Measurements from ENCODE around the gene SNED1.

Gene SNED1

DNA sequence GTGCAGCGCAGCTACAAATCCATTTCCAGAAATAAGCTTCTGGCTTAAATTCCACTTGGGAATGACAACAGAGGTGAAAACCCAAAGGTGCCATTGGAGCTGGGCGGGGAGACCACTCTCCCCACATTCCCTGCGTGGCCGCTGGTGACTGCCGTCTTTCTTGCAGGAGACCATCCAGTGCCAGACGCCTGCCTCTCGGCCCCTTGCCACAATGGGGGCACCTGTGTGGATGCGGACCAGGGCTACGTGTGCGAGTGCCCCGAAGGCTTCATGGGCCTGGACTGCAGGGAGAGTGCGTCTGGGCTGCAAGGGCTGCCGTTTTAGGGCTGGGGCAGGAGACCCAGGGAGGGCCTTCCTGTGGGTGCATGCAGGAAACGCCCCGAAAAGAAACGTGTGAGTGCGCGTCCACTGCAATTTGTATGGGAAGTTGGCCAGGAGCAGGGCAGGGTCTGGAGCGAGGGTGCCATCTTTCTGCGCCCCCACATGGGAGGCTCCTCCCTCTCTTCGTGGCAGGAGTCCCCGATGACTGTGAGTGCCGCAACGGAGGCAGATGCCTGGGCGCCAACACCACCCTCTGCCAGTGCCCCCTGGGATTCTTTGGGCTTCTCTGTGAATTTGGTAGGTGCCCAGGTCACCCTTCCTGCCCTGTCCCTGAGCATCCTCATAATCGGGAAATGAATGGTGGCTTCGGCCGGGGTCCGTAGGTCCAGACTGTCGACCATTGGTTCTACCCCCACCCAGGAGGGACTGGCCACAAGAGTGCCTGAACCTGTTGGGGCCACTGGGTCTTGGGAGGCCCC, 49.9 kb downstream of the SNED1 start:
- no peak for DNase-seq (ENCODE audit: low spot score)

DNA sequence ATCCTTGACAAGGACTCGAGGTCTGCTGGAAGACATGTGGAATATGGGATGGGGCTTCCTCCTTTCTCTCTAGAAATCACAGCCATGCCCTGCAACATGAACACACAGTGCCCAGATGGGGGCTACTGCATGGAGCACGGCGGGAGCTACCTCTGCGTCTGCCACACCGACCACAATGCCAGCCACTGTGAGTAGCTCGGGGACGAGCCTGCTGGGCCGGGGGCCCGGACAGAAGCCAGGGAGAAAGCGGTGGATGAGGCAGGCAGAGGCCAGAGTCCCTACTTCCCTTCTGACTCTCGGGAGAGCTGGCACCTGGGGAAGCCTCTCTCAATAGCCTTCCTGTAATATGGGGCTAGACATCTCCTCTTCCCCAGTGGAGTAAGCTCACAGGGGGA, 50.5 kb downstream of the SNED1 start:
- no peak for DNase-seq (ENCODE audit: low spot score)

DNA sequence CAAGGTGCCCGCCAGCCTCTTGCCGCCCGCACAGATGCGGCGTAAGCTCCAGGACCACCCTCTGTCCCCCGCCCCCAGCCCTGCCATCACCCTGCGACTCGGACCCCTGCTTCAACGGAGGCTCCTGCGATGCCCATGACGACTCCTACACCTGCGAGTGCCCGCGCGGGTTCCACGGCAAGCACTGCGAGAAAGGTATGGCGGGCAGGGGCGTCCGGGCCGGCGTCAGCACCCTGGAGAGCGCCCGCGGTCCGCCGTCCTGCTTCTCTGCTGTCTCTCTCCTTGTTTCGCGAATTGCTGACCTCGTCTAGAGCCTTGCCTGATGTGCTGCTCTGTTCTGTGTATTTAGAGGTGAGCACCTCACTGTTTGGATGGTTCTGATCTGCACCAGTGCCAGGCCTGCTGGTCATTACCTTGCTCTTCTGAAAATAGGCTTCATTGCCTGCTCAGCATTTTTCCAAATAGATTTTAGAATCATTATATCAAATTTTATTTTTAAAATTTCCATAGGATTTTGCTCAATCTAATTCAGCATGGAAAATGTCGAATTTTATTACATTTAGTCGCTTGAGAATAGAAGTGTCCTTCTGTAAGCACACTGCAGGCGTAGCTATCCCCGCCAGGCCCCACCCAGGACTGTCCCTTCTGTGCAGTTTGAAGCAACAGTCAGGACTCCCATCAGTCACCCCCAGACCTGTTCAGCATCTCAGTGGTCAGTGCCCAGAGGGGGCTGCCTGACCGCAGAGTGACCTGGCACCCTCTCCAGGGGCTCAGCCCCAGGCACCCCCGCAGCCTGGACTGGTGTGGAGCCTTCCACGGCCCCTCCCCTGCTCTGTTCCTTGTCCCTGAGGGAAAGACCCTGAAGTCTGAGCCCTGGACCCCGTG, 51.6 kb downstream of the SNED1 start:
- peak; percentile 90 for DNase-seq (ENCODE audit: low spot score)

DNA sequence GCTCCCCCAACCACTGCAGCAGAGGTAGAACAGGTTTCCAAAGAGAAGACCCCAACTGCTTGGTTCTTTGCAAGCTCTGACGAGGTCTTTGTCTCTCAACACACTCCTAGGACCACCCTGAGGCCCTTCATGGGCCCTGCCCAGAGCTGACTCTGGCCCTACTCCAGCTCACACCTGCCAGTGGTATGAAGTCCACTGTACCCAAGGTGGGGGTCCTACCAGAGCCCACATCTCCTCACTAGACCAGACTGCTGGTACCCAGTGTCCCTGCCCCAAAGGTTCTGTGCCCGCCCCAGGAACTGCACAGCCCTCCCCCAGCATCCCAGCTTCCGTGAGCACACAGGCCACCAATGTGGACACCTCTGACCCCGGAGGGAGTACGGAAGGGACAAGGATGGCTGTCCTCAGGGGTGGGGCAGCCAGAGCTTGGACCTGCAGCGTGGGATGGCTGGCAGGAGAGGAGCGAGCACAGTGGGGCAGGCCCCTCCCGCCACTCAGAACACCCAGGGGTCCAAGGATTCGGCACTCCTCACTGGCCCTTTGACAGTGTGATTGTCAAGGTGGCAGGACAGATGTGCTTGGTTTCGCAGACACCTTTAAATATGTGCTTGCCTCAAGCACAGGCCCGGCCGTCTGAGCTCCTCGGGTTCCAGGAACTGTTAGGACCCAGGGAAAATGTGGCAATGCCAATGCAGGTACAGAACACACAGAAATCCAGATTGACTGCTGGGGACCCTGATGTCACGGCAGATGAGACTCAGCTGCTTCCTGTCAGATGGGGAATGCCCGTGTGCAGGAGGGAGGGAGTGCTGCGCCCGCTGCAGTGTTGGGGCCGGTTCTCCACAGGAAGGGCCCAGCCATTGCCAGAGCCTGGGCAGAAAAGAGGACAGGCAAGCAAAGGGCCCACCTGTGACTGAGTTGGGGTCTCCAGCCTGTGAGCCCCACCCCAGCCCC, 52.5 kb downstream of the SNED1 start:
- no peak for DNase-seq (ENCODE audit: low spot score)

DNA sequence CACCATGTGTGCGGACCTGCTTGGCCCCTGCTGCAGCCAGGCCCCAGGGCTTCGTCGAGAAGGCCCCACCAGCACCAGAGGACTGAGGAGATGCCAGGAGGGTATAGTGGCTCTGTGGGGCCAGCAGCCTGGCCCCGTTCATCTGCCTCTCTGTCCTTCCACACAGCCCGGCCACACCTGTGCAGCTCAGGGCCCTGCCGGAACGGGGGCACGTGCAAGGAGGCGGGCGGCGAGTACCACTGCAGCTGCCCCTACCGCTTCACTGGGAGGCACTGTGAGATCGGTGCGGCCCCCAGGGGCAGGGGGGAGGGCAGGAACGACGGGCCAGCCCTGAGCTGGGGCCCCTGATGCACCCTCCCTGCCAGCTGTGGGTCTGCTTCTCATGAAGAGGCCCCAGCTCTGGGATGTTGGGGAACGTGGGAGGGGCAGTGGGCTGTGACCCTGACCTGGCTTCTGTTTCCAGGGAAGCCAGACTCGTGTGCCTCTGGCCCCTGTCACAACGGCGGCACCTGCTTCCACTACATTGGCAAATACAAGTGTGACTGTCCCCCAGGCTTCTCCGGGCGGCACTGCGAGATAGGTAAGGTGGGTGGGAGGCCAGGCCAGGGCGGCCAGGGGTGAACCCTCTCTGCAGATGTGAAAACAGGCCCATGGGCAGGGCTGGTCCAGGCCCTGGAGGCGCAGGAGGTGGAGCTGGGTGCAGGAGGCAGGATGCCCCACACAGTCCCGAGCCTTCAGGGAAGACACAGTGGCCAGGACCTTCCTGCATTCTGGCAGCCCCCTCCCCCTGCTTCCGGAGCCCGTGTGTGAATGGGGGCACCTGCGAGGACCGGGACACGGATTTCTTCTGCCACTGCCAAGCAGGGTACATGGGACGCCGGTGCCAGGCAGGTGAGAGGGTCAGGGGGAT, 53.4 kb downstream of the SNED1 start:
- no peak for DNase-seq (ENCODE audit: low spot score)

DNA sequence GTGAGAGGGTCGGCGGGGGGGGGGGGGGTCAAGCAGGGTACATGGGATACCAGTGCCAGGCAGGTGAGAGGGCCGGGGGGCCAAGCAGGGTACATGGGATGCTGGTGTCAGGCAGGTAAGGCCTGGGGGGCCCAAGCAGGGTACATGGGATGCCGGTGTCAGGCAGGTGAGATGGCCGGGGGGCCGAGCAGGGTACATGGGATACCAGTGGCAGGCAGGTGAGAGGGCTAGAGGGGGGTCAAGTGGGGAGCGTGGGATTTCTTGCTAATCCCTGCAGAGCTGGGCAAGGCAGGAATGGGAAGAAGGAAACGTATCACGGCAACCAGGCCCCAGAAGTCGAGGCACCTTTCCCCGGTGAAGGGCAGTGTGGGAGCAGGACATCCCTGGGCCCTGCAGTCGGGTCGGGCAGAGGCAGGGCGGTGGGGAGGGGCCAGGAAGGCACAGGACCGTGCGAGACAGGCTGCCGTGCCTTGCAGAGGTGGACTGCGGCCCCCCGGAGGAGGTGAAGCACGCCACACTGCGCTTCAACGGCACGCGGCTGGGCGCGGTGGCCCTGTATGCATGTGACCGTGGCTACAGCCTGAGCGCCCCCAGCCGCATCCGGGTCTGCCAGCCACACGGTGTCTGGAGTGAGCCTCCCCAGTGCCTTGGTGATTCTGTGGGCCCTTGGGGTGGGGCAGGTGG, 54.4 kb downstream of the SNED1 start:
- no peak for DNase-seq (ENCODE audit: low spot score)

DNA sequence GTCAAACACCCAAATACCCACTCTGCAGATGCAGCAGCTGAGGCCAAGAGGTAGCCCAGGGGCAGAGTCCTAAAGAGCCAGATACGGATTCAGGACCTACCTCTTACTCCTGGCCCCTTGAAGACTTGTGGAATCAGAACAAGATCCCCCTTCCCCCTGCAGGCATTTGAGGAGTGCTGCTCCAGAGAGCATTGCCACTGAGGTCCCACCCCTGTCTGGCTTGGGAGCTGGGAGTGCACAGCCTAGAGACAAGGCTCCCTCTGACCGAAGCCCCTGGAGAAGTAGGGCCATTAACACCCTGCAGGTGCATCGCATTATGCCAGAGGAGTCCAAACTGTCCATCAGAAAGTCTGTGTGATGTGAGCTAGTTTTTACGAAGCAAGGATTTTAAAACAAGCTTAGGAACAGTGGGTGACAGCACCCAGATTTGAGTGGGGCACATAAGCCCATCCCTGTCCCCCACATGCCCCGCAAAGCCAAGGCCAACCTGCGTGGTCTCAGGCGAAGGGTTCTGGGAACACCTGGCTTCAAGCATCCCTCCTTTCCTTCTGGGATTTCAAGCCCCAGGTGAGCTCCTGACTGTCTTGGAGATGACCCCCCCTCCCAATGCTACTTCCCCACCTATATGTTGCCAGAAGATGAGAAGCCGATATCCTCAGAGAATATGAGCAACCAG, 55.3 kb downstream of the SNED1 start:
- DNase-seq (ENCODE audit: low spot score), result no peak

DNA sequence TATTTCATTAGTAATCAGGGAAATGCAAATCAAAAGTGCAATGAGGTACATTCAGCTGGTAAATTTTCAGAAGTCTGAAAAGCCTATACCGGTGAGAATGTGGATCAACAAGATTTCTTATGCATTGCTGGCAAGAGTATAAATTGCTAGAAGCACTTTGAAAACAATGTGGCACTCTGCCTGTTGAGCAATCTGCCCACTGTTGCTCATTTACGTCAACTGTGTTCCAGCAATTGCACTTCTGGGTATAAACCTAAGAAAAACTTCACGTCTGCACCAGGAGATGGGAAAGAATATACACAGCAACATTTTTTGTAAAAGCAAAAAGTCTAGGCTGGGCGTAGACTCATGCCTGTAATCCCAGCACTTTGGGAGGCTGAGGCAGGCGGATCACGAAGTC, 62.9 kb downstream of the SNED1 start:
- DNase-seq (ENCODE audit: low spot score), result no peak

DNA sequence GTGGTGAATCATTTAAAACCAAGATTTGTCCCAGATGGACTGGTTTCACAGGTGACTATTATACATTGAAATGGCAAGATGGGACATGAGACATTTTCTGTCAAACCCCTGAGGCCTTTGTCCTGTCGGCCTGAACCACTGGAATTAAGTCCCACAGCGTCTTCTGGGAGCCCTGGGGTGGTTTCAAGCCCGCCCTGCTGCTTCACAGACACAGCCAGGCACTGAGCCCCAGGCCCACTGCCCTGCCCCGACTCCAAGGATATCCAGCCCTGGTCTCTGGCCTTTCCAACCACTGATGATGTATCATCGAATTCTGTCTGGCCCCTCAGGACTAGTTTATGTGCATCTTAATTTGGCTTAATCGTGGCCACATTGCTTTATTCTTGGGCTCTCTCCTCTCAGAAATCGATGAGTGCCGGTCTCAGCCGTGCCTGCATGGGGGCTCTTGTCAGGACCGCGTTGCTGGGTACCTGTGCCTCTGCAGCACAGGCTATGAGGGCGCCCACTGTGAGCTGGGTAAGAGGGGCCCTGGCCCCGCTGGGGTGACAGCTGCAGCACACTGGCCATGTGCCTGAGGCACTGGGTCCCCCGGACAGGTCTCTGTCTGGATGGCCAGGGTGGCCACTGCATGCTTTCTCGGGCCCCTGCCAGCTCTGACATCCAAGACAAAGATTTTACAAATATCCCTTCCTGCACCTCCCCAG, 64.1 kb downstream of the SNED1 start:
- peak; percentile 4 for DNase-seq (ENCODE audit: low spot score)

DNA sequence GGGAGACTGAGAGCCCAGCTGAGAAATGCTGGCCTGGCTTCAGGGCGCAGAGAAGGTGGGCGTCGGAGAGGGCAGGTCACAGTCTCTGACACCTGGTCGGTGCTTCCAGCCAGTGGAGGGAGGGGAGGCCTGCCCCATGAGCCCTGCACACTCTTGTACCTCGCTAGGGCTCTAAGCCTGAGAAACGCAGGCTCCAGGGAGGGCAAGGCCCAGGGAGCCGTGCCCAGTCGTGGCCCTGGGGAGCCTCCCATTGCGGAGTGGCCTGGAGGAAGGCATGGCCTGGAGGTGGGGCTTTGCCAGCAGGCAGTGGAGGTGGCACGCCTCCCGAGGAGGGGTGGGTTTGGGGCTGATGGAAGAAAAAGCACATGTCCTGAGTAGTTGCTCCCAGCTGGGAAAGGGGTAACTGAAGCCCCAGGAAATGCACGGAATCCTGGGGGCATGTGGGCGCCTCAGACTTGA, 64.7 kb downstream of the SNED1 start:
- peak; percentile 20 for DNase-seq (ENCODE audit: low spot score)

DNA sequence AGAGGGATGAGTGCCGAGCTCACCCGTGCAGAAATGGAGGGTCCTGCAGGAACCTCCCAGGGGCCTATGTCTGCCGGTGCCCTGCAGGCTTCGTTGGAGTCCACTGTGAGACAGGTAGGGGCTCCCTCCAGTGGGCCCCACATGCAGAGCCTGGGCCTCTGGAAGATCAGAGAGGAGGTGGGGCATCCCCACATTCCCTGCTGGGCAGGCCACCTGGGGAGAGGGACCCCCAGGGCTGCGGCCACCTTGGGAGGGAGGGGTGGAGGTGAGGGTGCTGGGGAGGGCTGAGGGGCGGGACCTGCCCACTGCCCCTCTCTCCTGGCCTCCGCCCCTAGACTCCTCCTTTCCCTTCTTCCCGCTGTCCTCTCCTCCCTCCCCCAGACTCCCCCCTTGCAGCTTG, 65.2 kb downstream of the SNED1 start:
- no peak for DNase-seq (ENCODE audit: low spot score)

DNA sequence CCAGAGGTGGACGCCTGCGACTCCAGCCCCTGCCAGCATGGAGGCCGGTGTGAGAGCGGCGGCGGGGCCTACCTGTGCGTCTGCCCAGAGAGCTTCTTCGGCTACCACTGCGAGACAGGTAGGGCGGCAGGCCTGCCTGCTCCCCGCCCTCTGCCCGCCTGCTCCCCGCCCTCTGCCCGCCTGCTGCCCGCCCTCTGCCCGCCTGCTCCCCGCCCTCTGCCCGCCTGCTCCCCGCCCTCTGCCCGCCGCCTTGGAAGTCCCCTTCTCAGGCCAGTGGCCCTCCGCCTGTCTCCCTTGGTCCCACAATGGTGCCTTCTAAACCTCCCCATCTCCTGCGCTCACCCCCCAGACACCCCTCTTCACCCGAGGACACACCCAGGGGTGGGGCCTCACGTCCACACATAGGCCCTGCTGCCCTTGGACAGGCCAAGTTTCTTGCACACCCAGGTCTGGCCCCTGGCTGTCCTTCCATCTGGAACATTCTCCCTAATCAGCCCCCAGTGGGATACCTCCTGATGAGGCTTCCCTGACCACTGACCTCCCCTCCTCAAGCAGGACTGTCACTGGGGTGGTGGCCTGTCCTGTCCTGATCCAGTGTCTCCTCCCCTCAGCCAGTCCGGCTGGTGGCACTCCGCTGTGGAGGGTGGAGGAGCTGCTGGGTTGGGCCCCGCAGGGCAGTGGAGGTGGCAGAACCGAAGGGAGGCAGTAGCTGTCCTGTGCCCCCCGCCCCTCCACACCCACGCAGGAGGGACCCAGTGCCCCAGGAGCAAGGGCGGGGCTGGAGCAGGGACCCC, 65.8 kb downstream of the SNED1 start:
- peak; percentile 88 for DNase-seq (ENCODE audit: low spot score)

DNA sequence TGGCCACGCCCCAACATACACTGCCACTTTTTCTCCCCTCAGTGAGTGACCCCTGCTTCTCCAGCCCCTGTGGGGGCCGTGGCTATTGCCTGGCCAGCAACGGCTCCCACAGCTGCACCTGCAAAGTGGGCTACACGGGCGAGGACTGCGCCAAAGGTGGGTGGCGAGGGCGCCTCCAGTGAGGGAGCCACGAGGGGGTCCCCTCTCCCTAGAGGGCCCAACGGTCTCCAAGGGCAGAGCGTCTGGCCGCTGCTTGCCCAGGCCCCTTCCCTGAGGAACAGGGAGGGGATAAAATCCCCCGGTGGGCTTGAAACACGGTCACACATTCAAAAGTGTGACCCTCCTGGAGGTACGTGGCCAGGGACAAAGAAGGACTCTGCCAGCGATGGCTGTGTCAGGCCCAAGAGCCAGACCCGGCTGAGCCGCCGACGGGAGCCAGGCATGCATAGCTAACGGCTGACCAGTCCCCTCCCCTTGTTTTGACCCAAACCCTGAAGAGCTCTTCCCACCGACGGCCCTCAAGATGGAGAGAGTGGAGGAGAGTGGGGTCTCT, 66.5 kb downstream of the SNED1 start:
- no peak for DNase-seq (ENCODE audit: low spot score)

DNA sequence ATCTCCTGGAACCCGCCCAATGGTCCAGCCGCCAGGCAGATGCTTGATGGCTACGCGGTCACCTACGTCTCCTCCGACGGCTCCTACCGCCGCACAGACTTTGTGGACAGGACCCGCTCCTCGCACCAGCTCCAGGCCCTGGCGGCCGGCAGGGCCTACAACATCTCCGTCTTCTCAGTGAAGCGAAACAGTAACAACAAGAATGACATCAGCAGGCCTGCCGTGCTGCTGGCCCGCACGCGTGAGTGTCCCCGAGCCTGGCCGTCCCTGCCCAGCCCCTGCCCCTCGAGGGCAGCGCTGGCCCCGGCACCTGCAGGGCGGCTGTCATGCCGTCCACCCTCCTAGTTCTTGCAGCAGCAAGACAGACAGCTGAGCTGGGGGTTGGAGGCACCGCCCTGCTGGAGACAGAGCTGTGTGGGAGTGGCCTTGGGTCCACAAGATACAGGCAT, 67.0 kb downstream of the SNED1 start:
- DNase-seq (ENCODE audit: low spot score), result no peak

DNA sequence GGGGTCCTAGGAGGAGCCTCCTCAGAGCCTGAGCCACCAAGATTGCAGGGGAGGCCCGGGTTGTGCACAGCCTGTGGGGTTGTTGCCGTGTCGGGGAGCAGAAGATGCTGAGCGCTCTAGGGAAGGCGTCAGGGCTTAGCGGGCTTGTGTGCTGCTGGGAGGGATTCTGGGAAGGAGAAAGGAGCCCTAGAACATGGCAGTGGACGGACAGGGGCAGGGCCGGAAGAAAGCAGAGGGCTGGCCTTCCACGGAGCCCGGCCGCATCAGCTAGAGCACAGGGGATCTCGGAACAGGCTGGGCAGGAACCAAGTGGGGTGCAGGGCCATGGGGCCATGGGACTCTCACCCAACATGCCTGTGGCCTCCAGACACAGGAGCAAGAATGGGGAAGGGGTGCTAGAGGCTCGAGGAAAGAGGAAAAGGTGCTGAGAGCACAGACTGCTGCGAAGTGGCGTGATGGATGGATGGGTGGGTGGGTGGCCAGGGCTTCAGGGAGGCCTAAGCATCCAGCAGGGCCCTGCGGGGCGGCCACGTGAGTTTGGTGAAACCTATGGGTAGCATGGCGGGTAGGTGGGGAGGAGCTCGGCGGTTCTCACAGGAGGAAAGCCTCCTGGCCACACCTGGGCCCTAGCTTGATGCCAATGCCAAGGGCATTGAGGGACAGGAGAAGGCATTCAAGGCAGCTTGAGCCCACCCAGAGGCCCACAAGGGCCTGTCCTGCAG, 67.9 kb downstream of the SNED1 start:
- peak; percentile 1 for DNase-seq (ENCODE audit: low spot score)

DNA sequence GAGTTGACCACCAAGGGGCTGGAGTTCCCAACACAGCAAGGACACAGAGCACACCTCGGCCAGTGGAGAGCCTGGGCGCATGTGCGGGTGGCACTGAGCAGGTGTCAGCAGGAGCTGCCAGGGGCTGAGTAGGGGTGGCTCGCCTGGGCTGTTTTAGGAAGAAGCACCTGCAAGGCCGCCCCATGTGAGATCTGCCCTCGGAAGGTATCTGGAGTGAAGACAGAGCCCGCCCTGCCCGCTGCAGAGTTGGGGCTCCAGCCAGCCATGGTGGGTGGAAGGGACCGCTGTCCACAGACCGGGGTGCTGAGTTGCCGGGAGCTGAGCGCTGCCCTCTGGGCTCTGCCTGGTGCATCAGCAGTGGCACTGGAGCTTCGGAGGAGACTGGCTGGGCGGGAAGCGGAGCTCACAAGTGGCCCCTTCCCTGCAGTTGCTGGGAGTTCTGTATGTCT, 68.5 kb downstream of the SNED1 start:
- peak; percentile 88 for DNase-seq (ENCODE audit: low spot score)

DNA sequence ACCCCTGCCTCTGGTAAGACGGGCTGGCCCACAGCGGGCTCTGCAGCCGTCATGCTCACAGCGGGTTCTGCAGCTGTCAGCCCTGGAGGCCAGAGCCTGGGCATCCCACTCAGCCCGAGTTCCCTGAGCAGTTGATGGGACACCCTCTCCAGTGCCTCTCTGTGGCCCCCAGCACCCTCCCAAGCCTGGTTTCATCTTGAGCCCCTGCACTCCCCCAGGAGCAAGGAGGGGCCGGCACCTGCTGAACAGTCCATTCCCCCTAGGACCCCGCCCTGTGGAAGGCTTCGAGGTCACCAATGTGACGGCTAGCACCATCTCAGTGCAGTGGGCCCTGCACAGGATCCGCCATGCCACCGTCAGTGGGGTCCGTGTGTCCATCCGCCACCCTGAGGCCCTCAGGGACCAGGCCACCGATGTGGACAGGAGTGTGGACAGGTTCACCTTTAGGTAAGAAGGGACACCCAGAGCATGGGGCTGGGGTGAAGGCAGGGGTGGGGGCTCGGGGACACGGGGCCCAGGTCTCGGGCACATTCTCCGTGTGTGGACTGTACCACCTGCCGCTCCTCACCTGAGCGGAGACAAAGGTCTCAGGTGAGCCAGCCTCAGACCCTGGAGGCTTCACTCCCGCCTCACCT, 69.2 kb downstream of the SNED1 start:
- DNase-seq (ENCODE audit: low spot score), result peak; percentile 3
